ENCODE results near the gene MACROH2A1.

MACROH2A1 gene

DNA sequence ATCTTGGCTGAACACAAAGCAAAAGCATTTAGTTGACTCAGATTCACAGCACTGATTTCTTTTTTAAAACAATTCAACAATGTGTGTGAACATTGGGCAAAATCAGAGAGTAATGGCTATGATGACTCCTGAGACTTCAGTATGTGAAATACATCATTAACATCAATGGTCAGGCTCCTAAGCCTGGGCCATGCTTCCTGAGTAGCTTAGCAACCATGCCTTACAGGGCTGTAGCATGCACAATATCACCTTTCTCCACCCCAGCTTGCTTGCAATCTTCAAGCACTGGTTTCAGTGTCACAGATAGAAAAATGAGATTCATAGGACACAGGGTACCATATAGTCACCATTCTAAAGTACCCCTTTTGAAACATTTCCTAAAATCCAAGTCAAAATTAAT is 41.3 kb downstream of the MACROH2A1 start:
- DNase-seq (ENCODE audit: extremely low read depth in 1 of 2, low read depth in 1 of 2): no peak

DNA sequence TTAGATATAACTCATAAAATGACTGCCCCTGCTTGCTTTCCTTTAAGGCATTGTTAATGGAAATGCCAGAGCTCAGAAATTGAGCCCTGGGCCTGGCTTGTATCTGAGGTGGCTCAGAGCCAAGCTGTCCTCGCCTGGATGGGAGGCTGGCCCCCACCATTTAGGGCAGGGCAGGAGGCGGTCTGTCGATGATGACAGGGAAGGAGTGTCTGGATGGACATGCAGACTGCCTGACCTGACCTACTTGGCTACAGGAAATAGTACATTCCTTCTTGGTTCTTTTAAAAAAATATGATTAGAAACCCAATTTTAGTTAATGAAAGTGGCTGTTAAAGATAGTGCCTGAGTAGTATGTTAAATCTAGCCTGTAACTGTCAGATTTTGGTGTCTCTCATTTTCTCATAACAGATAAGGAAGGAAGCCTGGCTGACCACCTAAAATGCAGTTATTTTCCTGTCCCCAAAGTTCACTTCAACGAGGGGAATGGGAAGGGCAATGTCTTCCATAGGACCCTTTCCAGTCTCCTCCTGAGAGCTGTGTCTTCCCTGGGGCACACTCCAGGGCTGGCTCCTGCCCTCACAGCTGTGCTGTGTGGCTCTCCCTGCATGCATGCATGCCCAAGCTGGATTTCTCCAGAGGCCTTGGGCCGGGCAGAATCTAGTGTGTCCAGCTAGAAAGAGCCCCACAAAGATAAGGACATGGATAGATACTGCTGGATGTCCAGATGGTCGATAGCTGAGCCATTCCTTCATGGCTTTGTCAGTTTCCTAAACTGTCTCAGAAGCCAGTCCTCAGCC is 42.3 kb downstream of the MACROH2A1 start:
- DNase-seq (ENCODE audit: extremely low read depth in 1 of 2, low read depth in 1 of 2): no peak

DNA sequence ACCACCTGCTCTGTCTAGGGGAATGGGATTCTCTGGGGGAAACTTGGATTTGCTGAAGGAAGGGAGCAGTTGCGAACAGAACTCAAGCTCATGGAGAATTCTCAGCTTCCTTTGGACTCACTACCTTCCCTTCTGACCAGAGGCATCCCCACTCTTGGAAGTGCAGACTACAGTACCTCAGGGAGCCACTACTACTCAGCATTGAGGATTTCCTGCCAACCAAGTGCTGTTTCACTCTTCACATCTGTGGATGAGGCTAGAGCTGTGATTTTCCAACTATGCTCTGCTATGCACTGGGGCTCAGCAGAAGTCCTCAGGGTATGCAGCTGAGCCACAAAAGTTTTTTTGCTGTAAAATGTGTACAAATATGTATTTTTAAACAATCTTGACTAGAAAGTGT is 43.9 kb downstream of the MACROH2A1 start:
- DNase-seq (ENCODE audit: extremely low read depth in 1 of 2, low read depth in 1 of 2): no peak

DNA sequence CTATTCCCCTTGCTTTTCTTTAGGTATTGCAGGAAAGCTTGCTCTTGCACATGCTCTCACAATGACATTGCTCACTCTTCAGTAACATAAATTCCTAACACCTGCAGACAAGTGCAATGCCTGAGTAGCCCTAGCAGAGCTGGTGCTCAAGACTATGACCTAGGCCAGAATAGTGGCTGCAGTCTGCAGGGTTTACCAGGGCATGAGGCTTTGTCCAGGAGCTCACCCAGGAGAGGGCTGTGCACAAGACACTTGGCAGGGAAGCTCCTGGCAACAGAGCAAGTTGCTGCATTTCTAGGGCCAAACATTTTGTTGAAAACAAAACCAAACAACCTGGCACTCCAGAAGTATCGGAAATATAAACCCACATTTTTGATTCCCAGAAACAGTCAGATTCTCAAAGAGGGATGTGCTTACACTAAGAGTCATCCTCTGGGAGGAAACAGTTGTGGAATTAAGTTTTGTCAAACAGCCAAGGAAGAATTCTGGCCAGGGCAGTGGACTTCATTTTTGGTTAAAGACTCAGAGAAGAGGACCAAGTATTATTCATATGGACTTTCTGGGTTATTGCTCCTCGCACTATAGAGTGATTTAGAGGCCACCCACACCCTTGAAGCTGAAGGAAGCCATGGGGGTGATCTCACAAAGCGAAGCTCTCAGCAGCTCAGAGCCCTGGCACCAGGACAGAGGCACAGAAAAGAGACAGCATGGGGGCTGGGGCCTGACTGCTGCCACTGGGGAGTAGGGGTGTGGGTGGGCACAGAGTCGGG is 44.9 kb downstream of the MACROH2A1 start:
- no peak for DNase-seq (ENCODE audit: extremely low read depth in 1 of 2, low read depth in 1 of 2)

DNA sequence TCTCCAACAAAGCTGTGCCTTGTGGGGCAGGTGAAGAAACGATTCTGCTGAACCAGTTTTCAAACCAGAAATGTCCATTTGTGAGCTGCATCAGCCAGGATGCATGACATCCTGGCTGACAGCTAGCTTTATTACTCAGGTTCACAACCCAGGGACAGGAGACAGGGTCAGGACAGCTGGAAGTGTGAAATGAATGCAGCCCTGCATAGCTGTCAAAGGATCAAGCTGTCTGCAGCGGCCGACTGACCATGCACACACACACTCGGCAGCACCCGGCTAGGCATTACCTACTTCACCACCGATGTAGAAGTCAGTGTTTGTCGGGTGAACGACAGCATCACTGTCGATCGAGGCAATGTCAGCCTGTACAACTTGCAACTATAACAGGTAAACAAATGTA is 48.5 kb downstream of the MACROH2A1 start:
- DNase-seq (ENCODE audit: extremely low read depth in 1 of 2, low read depth in 1 of 2): no peak

DNA sequence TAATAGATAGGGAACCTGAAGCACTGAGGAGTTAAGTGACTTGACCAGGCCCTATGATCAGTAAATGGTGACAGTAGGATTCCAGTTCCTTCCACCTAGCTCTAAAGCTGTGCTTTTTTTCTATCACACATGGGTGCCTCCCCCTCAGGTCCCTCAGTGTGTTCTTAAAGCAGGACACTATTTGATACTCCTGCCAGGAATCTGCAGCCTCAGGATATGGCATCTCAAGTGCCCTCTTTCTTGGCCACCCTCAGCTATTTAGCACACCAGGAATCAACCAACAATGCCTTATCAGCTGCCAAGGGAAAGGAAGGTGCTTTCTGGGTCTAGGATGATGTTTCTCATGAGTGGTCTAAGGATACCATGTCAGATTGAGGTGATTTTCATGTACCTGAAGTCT is 49.1 kb downstream of the MACROH2A1 start:
- no peak for DNase-seq (ENCODE audit: extremely low read depth in 1 of 2, low read depth in 1 of 2)

DNA sequence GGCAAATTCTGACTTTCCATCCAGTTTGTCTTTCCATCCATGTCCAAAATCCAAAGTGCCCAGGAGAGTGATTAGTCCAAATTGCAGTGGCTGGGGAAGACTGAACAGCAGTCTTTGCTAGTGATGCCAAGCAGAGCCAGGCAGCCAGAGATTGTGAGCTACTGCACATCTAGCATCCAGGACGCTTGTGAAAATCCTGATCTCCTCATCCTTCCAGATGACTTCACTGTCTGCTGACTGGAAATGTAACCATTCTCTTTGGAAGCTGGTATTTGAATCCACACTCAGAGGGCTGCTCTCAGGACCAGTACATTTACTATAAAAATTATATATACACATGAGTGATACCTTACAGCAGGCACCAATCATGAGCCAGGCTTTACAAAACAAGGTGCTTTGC is 49.6 kb downstream of the MACROH2A1 start:
- no peak for DNase-seq (ENCODE audit: extremely low read depth in 1 of 2, low read depth in 1 of 2)

DNA sequence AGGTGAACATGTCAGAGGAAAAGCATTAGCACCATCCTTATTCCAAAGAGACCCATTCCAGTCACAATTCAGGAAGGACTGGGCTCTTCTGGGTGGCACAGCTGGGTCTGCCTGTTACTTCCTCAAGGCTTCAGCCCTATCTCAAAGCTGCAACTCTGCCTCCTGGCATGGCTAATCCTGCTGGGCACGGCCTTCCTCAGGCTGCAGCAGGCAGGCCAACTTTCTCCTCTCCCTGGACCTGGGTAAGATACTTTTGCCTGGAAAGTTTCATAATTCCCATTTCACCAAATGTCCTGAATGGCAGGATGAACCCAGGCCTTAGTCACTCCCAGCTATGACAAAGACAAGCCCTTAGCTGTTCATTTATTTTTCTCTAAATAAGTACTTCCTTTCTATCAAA is 50.1 kb downstream of the MACROH2A1 start:
- DNase-seq (ENCODE audit: extremely low read depth in 1 of 2, low read depth in 1 of 2): no peak

DNA sequence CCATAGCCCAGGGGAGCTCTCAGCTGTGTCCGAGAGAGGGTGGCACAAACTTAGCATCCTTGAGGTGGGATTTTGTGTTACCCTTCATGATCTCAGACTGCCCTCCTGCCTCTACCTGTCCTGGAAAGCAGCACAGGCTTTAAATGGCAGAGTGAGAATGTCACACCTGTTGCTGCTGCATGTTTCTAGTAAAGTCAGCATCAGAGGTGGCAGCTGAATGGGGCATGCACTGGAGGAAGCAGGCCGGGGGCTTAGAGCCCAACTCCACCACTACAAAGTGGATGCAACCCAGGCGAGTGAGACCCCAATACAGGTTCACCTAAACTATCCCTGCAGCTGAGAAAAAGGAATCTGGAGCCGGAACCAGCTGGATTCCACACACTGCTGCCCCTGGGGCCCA is 51.6 kb downstream of the MACROH2A1 start:
- no peak for DNase-seq (ENCODE audit: extremely low read depth in 1 of 2, low read depth in 1 of 2)

DNA sequence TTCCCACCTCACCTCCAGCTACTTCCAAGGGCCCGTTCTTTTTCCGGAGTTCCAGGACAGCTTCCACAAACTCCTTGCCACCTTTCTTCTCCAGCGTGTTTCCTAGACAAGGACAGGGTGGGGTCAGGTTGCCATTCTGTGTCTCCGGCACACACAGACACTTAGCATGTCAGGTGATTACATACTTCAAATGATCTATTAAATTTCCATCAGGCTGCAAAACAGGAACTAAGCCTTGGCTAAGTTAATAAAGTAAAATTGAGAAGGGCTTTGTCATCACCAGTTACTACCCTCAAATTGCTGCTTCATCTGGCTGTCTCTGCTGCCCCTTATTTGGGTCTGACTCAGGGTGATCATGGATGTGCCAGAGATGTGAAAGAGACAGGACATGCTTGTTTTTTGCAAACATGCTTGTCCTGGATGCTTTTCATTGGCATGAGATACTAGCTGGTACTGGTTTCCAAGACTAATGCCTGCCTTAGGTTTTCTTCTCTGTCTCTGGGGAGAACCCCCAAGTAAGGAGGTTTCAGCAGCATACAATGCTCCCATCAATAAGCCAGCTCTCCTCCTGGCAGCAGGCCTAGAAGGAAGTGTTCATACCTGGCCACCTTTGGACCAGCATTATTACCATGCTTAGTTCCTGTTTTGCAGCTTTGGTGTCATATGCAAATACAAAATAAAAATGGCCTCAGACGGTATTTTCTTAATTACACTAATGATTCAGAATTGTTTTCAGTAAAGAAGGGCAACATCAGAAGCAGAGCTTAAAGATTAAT is 52.9 kb downstream of the MACROH2A1 start:
- no peak for DNase-seq (ENCODE audit: extremely low read depth in 1 of 2, low read depth in 1 of 2)

DNA sequence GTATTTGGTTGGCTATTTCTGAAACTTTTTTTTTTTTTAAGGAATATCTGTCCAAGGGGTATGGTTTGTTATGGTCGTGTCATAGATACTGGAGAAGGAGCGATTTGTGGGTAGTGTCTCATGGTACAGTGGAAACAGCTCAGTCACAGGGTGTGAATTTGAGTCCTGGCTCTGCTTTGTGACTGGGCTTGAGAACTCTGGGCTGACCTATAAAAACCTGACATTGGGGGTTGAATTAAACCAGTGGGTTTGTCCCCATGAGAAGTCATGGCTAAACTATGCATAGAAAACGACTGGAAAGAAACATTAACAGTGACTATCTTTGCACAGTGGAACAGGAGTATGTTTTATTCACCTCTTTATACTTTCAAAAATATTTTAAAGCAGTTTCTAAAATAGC is 54.7 kb downstream of the MACROH2A1 start:
- no peak for DNase-seq (ENCODE audit: extremely low read depth in 1 of 2, low read depth in 1 of 2)

DNA sequence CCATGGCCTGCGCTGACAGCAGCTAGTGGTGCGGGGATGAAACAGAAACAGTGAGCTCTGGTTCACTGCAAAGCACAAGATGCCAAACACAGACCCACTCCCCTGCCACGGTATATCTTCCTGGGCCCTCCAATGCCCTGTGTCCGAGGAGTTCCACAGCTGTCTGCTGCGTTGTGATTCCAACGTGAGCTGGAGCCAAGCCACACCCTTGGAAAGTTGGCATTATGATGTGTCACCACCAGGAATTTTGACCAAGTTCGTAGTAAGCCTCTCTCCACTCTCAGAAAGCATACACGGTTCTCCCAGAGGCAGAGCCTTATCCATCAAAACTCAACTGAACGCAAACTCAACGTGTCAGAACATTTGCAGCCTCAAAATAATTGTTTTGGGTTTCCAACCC is 55.6 kb downstream of the MACROH2A1 start:
- DNase-seq (ENCODE audit: extremely low read depth in 1 of 2, low read depth in 1 of 2): no peak

DNA sequence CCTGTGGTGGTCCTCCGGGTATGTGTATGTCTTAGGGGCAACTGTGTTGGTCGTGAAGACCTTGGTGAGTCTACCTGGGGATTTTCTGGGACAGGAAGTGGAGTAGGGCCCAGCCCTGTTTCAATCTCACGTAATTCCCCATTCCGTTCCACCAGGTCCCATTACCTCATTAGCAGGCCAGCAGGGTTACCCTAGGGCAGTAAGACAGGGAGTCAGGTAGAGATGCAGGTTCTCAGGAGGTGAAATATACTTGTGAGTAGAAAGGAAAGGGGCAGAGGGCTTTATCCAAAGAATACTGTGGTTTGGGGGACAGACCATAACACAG is 56.5 kb downstream of the MACROH2A1 start:
- no peak for DNase-seq (ENCODE audit: extremely low read depth in 1 of 2, low read depth in 1 of 2)

DNA sequence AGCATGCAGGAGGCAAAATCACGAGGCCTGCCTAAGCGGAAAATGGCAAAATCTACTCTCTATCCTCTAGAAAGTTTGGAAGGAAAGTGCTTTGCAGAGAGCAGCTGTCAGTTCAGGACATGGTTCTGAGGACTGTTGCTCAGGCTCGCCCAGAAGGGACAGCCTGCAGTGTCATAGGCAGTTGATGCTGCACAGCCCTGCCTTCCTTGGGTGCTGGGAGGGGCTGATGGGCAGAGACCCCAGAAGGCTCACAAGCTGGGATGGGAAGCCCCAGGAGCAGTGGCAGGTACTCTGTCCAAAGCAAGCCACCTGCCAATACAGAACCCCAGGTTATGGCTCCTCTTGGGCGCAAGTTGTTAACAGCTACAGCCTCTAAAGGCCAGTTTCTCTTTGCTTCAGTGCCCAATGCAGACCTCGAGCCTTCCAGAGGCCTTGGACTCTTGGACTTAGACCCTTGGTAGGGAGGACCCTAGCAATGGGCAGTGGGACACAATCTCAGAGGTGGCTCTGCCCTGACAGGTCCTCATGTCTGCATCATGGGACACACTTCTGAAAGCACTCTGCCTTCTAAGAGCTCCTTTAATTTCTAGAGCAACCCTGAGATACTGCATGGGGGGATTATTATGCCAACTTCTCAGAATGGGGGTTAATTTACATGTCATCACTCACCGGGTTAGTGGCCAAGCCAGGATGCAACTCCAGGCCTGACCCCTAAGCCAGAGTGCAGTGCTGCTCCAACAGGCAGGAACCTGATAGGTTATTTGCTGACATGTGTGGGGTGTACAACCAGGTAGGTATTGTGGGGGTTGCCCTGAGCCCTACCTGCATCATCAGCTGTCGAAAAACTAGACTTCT is 57.1 kb downstream of the MACROH2A1 start:
- DNase-seq (ENCODE audit: extremely low read depth in 1 of 2, low read depth in 1 of 2): no peak

DNA sequence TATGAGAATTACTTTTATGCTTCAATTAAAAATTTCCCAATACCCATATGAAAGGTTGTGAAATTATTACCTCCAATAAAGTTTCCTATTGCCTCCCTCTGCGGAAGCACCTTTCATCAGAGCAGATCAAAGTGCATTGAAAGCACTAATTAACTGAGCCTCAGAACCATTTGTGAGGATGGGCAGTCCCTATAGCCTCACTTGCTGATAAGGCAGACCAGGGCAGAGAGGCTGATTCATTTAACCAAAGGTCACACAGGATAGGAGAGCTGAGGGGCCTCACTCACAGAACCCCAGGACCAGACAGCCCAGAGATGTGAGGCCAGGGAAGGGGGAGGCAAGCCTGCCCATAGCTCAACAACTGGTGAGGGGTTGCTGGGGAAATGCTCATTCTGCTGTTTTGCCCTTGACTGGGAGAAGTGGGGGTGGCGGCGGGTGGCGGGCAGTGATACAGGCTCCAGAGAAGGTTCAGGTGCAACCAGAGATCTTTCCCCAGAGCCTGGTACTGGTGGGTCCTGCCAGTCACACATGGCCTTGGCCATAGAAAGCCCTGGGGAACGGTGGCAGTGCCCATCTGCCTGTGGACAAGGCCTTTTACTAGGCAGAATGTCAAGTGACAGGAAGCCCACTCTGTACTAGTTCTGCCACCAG is 57.9 kb downstream of the MACROH2A1 start:
- no peak for DNase-seq (ENCODE audit: extremely low read depth in 1 of 2, low read depth in 1 of 2)

DNA sequence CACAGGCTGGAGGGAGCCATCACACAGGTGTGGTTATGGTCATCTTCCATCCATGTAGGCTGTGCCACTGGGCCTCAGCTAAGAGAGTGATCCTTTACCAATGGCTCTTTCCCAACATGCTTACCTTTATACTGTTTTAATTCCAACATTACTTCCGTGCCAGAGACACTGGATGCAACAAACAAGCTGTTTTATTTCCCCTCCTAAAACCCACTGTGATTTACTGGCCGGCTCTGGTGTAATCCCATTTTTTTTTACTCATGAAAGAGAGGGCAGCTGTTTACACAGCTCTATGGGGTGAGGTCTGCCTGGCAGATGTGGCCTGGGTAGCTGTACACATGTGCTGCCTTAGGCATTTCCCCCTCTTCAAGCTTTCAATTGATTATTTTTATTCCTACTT is 58.5 kb downstream of the MACROH2A1 start:
- no peak for DNase-seq (ENCODE audit: extremely low read depth in 1 of 2, low read depth in 1 of 2)

DNA sequence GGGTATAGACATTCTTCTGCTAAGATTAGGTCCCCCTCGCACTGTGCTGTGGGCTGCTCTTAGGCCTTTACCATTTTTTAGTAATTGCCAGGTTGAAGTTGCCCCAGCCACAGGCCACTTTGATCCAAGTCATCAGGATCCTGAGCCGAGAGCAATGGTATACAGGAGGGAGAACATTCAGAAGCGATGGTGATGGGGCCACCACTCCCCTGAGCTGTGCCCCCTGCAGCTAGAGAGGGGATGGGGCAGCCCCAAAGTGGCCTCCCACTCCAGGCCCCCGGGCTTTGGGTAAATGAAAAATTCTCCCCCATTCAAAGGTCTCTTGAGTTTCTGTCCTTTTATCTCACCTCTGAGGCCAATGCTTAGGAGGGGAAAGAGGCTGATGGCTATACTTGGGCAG is 59.4 kb downstream of the MACROH2A1 start:
- no peak for DNase-seq (ENCODE audit: extremely low read depth in 1 of 2, low read depth in 1 of 2)

DNA sequence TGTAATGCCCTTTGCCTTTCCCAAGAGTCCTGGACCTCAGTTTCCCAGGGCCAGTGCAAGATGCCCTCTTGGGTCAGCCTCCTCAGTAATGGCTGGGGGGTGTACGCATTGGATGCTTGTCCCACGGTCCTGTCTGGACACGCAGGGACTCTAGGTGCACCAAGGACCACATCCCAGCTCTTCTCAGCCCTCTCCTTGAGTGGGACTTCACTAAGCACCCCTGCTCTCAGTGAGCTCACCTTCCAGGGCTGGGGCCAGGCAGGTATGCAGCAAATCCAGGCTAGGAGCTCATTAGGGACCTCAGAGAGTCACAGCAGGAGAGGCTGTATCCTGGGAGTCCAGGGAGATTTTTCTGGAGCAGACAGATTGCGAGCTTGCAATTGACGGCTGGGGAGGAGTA is 59.8 kb downstream of the MACROH2A1 start:
- no peak for DNase-seq (ENCODE audit: extremely low read depth in 1 of 2, low read depth in 1 of 2)

DNA sequence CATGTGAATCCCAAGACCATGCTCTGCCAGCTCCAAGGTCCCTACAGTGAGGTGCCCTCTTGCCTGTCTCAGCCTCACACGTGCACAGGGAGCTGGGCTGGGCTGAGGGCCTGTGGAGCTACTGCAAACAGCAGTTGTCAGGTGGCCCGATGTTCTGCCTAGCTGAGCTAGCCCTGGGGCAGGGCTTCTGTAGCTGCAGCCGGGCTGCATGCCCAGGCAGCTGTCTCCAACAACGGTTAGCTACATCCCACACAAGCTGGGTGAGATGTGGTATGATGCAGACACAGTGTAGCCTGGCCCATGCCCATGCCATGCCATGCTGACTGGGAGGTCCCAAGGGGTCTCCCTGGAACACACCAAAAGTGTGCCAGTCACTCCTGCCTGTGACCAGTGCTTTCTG is 62.0 kb downstream of the MACROH2A1 start:
- no peak for DNase-seq (ENCODE audit: extremely low read depth in 1 of 2, low read depth in 1 of 2)

DNA sequence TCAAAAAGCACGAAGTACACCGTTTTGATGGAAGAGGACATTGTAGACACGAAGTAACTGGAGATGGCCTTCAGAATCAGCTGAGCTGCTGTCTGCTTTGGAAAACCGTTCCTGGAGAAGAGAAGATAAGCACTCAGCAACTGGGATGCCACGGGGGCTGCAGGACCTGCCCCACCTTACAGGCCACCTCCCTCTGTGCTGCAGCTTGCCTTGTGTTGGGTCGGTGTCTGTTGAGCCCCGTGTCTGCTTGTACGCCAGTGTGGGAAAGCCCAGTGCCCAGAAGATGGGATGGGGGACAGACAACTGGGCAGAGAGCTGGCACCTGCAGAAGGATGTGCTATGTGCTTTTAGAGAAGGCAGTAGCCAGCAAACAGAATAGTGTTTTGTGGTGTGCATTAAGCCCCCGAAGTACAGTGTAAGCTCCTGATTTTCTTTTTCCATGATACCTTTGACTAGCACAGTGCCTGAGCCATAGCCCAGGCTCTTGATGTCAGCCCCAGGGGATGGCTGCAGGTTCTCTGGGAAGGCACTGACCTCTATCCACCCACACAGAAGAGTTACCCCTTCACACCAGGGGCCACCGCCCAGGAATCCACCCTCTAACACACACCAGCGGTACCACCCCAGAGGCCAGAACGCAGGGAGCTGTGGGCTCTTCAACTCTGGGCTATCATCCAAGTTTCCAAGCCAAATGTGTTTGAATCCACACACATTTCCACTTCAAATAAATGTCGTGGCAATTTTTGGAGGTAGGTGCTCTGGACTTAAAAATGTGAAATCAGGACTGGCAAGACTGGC is 63.8 kb downstream of the MACROH2A1 start:
- no peak for DNase-seq (ENCODE audit: extremely low read depth in 1 of 2, low read depth in 1 of 2)
